ENCODE measurements around the gene CDH10. TPM values are rescaled to one million over a fixed set of nuclear protein-coding genes. Genes with fewer than 3 reads are reported as not detected.

Gene CDH10
- total RNA-seq, 1 experiment from 2014 or later: 0.22 TPM

GRCh38 chr5:24591426-24591825 is 53.4 kb downstream of the CDH10 start (continued):
- TF ChIP-seq IRF1 (CRISPR knock-in tag; IDR thresholded peaks at IDR 0.05): no peak

- no peak for ATAC-seq
- no peak for TF ChIP-seq ZNF219 (CRISPR knock-in tag; IDR thresholded peaks at IDR 0.05; ENCODE audit: borderline replicate concordance)
- TF ChIP-seq GABPB1 (CRISPR knock-in tag; IDR thresholded peaks at IDR 0.05): no peak
- no peak for TF ChIP-seq ATF3 (CRISPR knock-in tag; conservative IDR thresholded peaks at IDR 0.05)
- Mint-ChIP-seq H3K4me3 (no peak overlapping the region), H3K27ac (no peak overlapping the region), H3K9me3 (no peaks in the 10 kb centered on the region), H3K36me3 (no peaks in the 10 kb centered on the region; the same call in 1 of the 2 replicates), H3K27me3 (ENCODE audit: low read depth) (no peaks in the 10 kb centered on the region), H3K4me1 (no peaks in the 10 kb centered on the region)
- ChIA-PET POLR2A (no interaction called here), CTCF (no interaction called here)
- DNase-seq (ENCODE audit: low spot score): no peak
Measured at GRCh38 chr5:24589566-24589965, 55.2 kb downstream of the CDH10 start.

GRCh38 chr5:24585751-24586150 is 59.0 kb downstream of the CDH10 start:
- no peak overlapping the region for H3K27ac Mint-ChIP-seq
- ChIA-PET CTCF (no interaction called here), POLR2A (no interaction called here)
- no peak for ATAC-seq
- no peak overlapping the region for H3K4me3 Mint-ChIP-seq
- TF ChIP-seq ERG (CRISPR knock-in tag; IDR thresholded peaks at IDR 0.05) (no peak), FOXJ3 (CRISPR knock-in tag; IDR thresholded peaks at IDR 0.05; ENCODE audit: borderline replicate concordance) (no peak), USF2 (CRISPR knock-in tag; IDR thresholded peaks at IDR 0.05) (no peak), GRHL2 (CRISPR knock-in tag; IDR thresholded peaks at IDR 0.05; ENCODE audit: insufficient replicate concordance, severe bottlenecking) (no peak), E2F4 (CRISPR knock-in tag; IDR thresholded peaks at IDR 0.05; ENCODE audit: borderline replicate concordance, low read depth) (no peak), PRRX2 (CRISPR knock-in tag; IDR thresholded peaks at IDR 0.05) (no peak), NR1H2 (CRISPR knock-in tag; IDR thresholded peaks at IDR 0.05) (no peak), CTCF (IDR thresholded peaks at IDR 0.05) (no peak), GABPB1 (CRISPR knock-in tag; IDR thresholded peaks at IDR 0.05) (no peak), AR (CRISPR knock-in tag; IDR thresholded peaks at IDR 0.05) (no peak)
- H3K9me3 Mint-ChIP-seq: peaks cover 9% of the 10 kb centered on the region
- no peaks in the 10 kb centered on the region; the same call in 1 of the 2 replicates for H3K36me3 Mint-ChIP-seq
- H3K27me3 Mint-ChIP-seq (ENCODE audit: low read depth): no peaks in the 10 kb centered on the region
- DNase-seq (ENCODE audit: low spot score): no peak
- no peaks in the 10 kb centered on the region for H3K4me1 Mint-ChIP-seq
